GM12878 (cell line): ENCODE data around the gene TOGARAM1.

Experiments
- BRCA1 ChIP-seq: IDR thresholded peaks from 2 replicates; pipeline ENCODE4 v1.6.1; 2011; ENCODE audit warnings: low read depth, low read length, improper control_type of control experiment
- CHD4 ChIP-seq: fragments of 200-600 bp; sonication (generic); IDR thresholded peaks from 2 replicates; pipeline ENCODE4 v1.6.1; 2016; ENCODE audit warnings: mild to moderate bottlenecking
- EZH2 ChIP-seq: IDR thresholded peaks from 2 replicates; pipeline ENCODE4 v1.6.1; 2012; ENCODE audit warnings: low read depth, mild to moderate bottlenecking, control low read depth, inconsistent platforms, low read length, borderline replicate concordance; ENCODE audit not compliant: control insufficient read depth
- GABPA ChIP-seq: IDR thresholded peaks from 2 replicates; pipeline ENCODE4 v1.6.1; 2014; ENCODE audit warnings: antibody characterized with exemption, low read depth, mild to moderate bottlenecking, inconsistent platforms
- NRF1 ChIP-seq: conservative IDR thresholded peaks from 2 replicates; pipeline ENCODE4 v1.6.1; 2011; ENCODE audit warnings: mild to moderate bottlenecking, low read depth, low read length, improper control_type of control experiment
- SIN3A ChIP-seq: IDR thresholded peaks from 2 replicates; pipeline ENCODE4 v1.6.1; 2012; ENCODE audit warnings: low read depth, low read length, improper control_type of control experiment
- ZNF24 ChIP-seq: fragments of 450-650 bp; IDR thresholded peaks from 2 replicates; pipeline ENCODE4 v1.6.1; 2017; ENCODE audit warnings: antibody characterized with exemption, mild to moderate bottlenecking
- ZNF274 ChIP-seq: IDR thresholded peaks from one replicate; pipeline ENCODE4 v1.8.0; 2011; ENCODE audit not compliant: insufficient read length, insufficient read depth
- TF ChIP-seq, protein P1 (sequence below): IDR thresholded peaks from 2 replicates; pipeline ENCODE4 v1.6.1; 2012; ENCODE audit warnings: mild to moderate bottlenecking, low read depth, low read length
- TF ChIP-seq, protein P2 (sequence below), 3 experiments: IDR thresholded peaks in 2 of 3; conservative IDR thresholded peaks in 1 of 3; 2 replicates each; pipeline ENCODE4 v1.5.1; 2011; ENCODE audit warnings: low read depth in 3 of 3, low read length in 3 of 3, mild to moderate bottlenecking in 3 of 3, control low read depth in 2 of 3, moderate library complexity in 2 of 3, inconsistent platforms in 1 of 3, mixed read lengths in 1 of 3; ENCODE audit not compliant: control insufficient read depth in 2 of 3, insufficient read depth in 1 of 3; ENCODE audit errors: extremely low read depth in 1 of 3
- TF ChIP-seq, protein P3 (sequence below): IDR thresholded peaks from 2 replicates; pipeline ENCODE4 v1.6.1; 2012; ENCODE audit warnings: low read depth, low read length, improper control_type of control experiment

DNA sequence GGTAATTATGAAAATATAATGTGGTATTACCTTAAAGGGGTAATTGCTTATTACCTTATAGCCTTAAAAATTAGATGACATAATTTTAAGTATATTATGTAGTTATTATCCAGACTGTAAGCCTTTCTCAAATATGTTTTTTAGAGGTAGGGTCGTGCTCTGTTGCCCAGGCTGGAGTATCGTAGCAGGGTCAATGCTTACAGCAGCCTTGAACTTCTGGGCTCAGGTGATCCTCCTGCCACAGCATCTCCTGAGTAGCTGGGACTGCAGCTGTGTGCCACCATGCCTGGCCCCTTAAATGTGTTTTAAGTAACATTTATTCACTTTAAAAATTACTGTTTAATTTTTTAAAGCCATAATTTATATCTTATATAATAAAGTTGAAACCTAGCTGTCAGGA, 132.3 kb downstream of the TOGARAM1 start:
- TF ChIP-seq, protein P1, sequence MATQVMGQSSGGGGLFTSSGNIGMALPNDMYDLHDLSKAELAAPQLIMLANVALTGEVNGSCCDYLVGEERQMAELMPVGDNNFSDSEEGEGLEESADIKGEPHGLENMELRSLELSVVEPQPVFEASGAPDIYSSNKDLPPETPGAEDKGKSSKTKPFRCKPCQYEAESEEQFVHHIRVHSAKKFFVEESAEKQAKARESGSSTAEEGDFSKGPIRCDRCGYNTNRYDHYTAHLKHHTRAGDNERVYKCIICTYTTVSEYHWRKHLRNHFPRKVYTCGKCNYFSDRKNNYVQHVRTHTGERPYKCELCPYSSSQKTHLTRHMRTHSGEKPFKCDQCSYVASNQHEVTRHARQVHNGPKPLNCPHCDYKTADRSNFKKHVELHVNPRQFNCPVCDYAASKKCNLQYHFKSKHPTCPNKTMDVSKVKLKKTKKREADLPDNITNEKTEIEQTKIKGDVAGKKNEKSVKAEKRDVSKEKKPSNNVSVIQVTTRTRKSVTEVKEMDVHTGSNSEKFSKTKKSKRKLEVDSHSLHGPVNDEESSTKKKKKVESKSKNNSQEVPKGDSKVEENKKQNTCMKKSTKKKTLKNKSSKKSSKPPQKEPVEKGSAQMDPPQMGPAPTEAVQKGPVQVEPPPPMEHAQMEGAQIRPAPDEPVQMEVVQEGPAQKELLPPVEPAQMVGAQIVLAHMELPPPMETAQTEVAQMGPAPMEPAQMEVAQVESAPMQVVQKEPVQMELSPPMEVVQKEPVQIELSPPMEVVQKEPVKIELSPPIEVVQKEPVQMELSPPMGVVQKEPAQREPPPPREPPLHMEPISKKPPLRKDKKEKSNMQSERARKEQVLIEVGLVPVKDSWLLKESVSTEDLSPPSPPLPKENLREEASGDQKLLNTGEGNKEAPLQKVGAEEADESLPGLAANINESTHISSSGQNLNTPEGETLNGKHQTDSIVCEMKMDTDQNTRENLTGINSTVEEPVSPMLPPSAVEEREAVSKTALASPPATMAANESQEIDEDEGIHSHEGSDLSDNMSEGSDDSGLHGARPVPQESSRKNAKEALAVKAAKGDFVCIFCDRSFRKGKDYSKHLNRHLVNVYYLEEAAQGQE, result no peak
- TF ChIP-seq NRF1 (no peak), BRCA1 (no peak), CHD4 (no peak), SIN3A (no peak), ZNF24 (no peak), EZH2 (no peak), ZNF274 (no peak), GABPA (no peak)
- TF ChIP-seq, protein P2, sequence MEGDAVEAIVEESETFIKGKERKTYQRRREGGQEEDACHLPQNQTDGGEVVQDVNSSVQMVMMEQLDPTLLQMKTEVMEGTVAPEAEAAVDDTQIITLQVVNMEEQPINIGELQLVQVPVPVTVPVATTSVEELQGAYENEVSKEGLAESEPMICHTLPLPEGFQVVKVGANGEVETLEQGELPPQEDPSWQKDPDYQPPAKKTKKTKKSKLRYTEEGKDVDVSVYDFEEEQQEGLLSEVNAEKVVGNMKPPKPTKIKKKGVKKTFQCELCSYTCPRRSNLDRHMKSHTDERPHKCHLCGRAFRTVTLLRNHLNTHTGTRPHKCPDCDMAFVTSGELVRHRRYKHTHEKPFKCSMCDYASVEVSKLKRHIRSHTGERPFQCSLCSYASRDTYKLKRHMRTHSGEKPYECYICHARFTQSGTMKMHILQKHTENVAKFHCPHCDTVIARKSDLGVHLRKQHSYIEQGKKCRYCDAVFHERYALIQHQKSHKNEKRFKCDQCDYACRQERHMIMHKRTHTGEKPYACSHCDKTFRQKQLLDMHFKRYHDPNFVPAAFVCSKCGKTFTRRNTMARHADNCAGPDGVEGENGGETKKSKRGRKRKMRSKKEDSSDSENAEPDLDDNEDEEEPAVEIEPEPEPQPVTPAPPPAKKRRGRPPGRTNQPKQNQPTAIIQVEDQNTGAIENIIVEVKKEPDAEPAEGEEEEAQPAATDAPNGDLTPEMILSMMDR (IDR thresholded peaks at IDR 0.05 in 2 of 3, conservative IDR thresholded peaks at IDR 0.05 in 1 of 3; ENCODE audit: control insufficient read depth in 2 of 3, extremely low read depth in 1 of 3, insufficient read depth in 1 of 3, low read depth in 3 of 3, low read length in 3 of 3), result no peak
- TF ChIP-seq, protein P3, sequence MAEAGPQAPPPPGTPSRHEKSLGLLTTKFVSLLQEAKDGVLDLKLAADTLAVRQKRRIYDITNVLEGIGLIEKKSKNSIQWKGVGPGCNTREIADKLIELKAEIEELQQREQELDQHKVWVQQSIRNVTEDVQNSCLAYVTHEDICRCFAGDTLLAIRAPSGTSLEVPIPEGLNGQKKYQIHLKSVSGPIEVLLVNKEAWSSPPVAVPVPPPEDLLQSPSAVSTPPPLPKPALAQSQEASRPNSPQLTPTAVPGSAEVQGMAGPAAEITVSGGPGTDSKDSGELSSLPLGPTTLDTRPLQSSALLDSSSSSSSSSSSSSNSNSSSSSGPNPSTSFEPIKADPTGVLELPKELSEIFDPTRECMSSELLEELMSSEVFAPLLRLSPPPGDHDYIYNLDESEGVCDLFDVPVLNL, result no peak
